WTC11 (cell line): Measurements from ENCODE around the gene CEP295NL.

Source experiments
- CBFB ChIP-seq: sonication (generic); formaldehyde crosslinking; IDR thresholded peaks from 2 replicates; pipeline ENCODE4 v1.8.1; 2022; ENCODE audit warnings: mild to moderate bottlenecking, low read depth, missing genetic modification reagents
- CREM ChIP-seq: sonication (generic); formaldehyde crosslinking; IDR thresholded peaks from 2 replicates; pipeline ENCODE4 v1.8.1; 2022; ENCODE audit warnings: mild to moderate bottlenecking, missing genetic modification reagents, moderate library complexity
- CTCF ChIP-seq: fragments of 200-600 bp; IDR thresholded peaks from 2 replicates; pipeline ENCODE4 v1.8.0; 2022; ENCODE audit warnings: antibody characterized with exemption
- FOXJ3 ChIP-seq: sonication (generic); formaldehyde crosslinking; IDR thresholded peaks from 2 replicates; pipeline ENCODE4 v1.9.0; 2021; ENCODE audit warnings: missing genetic modification reagents, mild to moderate bottlenecking, borderline replicate concordance
- JUN ChIP-seq: sonication (generic); formaldehyde crosslinking; IDR thresholded peaks from 2 replicates; pipeline ENCODE4 v1.8.0; 2023; ENCODE audit warnings: mild to moderate bottlenecking, missing genetic modification reagents
- STAT6 ChIP-seq: sonication (generic); formaldehyde crosslinking; conservative IDR thresholded peaks from 2 replicates; pipeline ENCODE4 v1.8.1; 2023; ENCODE audit warnings: mild to moderate bottlenecking, low read depth, missing genetic modification reagents, moderate library complexity
- TP53 ChIP-seq: sonication (generic); formaldehyde crosslinking; IDR thresholded peaks from 2 replicates; pipeline ENCODE4 v1.8.1; 2023; ENCODE audit warnings: mild to moderate bottlenecking, missing genetic modification reagents
- ZNF138 ChIP-seq: sonication (generic); formaldehyde crosslinking; conservative IDR thresholded peaks from 2 replicates; pipeline ENCODE4 v1.8.1; 2022; ENCODE audit warnings: mild to moderate bottlenecking, moderate library complexity, missing genetic modification reagents
- ZNF423 ChIP-seq: fragments of 250-450 bp; sonication (Bioruptor Pico); IDR thresholded peaks from 2 replicates; pipeline ENCODE4 v2.1.2; 2022; ENCODE audit warnings: mild to moderate bottlenecking, moderate library complexity
- ZSCAN18 ChIP-seq: fragments of 250-450 bp; sonication (Bioruptor Pico); IDR thresholded peaks from 2 replicates; pipeline ENCODE4 v2.1.2; 2022; ENCODE audit warnings: mild to moderate bottlenecking, moderate library complexity
- TF ChIP-seq, protein P1 (sequence below): sonication (generic); formaldehyde crosslinking; IDR thresholded peaks from 2 replicates; pipeline ENCODE4 v1.8.1; 2023; ENCODE audit warnings: mild to moderate bottlenecking, missing genetic modification reagents, moderate library complexity

- TF ChIP-seq CTCF, result no peak
- TF ChIP-seq CREM (CRISPR knock-in tag), result no peak
- TF ChIP-seq TP53 (CRISPR knock-in tag), result no peak
- TF ChIP-seq ZSCAN18, result no peak
- TF ChIP-seq, protein P1, sequence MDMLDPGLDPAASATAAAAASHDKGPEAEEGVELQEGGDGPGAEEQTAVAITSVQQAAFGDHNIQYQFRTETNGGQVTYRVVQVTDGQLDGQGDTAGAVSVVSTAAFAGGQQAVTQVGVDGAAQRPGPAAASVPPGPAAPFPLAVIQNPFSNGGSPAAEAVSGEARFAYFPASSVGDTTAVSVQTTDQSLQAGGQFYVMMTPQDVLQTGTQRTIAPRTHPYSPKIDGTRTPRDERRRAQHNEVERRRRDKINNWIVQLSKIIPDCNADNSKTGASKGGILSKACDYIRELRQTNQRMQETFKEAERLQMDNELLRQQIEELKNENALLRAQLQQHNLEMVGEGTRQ, result no peak
- TF ChIP-seq ZNF138, result no peak
- TF ChIP-seq ZNF423 (CRISPR knock-in tag), result no peak
- TF ChIP-seq CBFB, result no peak
- TF ChIP-seq JUN (CRISPR knock-in tag), result no peak
- no peak for TF ChIP-seq FOXJ3 (CRISPR knock-in tag)
- TF ChIP-seq STAT6 (CRISPR knock-in tag), result no peak
Observed at GRCh38 chr17:78903101-78903779, at the start of gene CEP295NL.
